ENCODE results near the gene RNPEP.

Gene RNPEP

DNA sequence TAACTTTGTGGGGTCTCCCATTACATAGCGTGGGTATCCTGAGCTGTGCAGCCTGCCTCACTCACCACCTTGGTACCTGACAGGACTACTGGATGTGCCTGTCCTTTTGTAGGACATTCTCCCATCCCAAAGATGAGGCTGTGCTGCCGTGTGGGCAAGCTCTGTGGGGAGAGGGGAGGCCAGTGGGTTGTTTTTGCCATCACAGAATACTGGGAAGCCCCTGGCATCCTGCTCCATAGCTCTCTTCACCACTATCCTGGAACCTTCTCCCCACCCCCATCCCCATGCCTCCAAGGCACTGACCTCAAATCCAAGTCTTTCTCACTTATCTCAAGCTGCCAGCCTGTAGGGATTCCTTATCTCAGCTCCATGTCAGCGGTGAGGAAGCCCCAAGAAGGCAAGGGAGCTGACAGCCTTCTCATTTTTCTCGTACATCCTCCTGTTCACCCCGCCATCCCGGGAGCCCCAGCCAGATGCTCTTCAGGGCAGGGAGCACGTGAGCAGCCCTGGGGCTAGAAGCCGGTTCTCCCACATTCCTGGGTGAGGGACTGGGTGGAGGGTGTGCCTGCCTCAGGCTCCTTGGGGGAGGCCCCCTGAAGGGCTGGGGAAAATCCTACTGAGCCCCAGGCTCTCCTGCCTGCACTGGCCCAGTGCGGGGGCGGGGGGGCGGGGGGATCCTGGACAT, 25.5 kb downstream of the RNPEP start:
- POLR2A ChIA-PET: no interaction called here
- TF ChIP-seq, protein P1, sequence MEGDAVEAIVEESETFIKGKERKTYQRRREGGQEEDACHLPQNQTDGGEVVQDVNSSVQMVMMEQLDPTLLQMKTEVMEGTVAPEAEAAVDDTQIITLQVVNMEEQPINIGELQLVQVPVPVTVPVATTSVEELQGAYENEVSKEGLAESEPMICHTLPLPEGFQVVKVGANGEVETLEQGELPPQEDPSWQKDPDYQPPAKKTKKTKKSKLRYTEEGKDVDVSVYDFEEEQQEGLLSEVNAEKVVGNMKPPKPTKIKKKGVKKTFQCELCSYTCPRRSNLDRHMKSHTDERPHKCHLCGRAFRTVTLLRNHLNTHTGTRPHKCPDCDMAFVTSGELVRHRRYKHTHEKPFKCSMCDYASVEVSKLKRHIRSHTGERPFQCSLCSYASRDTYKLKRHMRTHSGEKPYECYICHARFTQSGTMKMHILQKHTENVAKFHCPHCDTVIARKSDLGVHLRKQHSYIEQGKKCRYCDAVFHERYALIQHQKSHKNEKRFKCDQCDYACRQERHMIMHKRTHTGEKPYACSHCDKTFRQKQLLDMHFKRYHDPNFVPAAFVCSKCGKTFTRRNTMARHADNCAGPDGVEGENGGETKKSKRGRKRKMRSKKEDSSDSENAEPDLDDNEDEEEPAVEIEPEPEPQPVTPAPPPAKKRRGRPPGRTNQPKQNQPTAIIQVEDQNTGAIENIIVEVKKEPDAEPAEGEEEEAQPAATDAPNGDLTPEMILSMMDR (IDR thresholded peaks at IDR 0.05; ENCODE audit: control extremely low read depth, extremely low read depth, low read depth, missing control alignments): no peak
- CTCF ChIA-PET: interaction anchor here (0.8 to 9.0 kb wide), 14 partner anchors 8 to 127 kb away, joined by 3 to 78 read pairs (median 6); partner anchors contain the start of gene LMOD1
- no peak for DNase-seq (ENCODE audit: extremely low spot score)

DNA sequence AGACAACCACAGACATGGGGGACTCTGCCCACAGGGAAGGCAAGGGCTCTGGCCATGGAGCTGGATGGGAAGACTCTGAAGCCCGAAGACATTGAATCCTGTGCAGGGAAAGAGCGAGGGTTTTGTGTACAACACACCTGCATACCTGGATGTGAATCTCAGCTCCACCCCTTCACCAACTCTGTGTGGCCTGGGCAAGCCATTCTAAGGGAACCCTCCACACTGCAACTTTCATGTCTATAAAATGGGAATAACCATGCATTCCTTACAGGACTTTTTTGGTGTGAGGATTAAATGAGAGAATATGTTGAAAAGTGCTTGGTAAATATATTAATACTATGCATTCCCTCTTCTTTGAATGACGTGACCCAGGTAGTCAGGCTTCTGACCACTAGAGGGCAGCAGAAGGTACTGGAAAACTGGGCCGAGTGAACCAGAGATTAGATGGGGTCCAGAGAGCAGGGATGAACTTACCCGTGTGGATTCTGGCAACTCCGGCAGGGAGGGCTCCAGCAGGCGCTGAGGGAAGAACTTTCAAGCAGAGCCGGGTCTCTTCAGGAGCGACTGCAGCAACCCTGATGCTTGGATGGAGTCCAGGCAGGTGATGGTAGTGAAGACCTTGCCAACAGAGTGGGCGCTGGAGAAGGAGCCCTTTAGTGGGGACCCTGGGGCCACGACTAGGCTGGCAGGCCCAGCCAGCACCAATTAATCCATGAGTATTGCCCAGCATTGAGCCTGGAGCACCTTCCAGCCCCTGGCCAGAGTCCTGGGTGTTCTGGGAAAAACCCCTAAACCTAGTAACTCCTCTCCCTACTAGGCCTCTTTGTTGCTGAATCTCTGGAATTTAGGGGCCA, 27.1 kb downstream of the RNPEP start:
- TF ChIP-seq, protein P1 (IDR thresholded peaks at IDR 0.05; ENCODE audit: control extremely low read depth, extremely low read depth, low read depth, missing control alignments): peak; percentile 91
- ChIA-PET CTCF (interaction anchor here (0.8 to 9.0 kb wide), 23 partner anchors 8 to 269 kb away, joined by 3 to 78 read pairs (median 5); partner anchors contain the start of genes GPR37L1 and RNPEP), POLR2A (no interaction called here)
- peak; percentile 80 for DNase-seq (ENCODE audit: extremely low spot score)

DNA sequence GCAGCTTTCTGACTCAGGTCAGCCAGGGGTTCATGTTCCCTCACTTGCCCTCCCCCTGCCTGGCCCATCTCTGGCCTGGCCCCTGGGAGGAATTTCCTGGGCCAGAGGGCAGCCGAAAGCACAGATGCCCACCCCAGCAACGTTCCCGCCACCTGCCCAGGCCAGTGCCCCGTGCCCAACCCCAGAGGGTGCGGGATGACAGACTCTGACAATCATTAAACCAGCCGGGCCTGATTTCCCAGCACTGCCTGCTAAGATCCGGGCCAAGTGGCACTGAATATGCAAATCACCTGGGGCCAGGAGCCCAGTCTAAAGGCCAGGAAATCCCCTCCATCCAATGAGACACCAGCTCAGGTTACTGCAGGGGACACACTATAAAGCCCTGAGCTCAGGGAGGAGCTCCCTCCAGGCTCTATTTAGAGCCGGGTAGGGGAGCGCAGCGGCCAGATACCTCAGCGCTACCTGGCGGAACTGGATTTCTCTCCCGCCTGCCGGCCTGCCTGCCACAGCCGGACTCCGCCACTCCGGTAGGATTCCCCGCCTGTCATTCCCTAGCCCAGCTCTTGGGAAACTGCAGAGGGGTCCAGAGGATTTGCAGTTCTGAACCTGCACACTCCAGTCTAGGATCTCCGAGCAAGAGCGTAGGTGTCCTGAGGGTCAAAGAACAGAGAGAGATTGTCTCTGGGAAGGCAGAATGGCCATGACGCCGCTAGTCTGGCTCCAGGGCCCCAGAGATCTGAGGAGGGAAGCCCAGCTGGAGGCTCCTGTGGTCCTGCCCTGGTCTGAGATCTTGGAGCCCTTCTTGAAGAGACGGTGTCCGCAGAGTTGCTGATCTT, 27.9 kb downstream of the RNPEP start, which contains the start of gene ELF3:
Gene ELF3 (plus strand): TSS at position 408 of the 836 bp plus-strand sequence. CDS start 550 bp downstream, outside the sequence.
- peak; percentile 87 for DNase-seq (ENCODE audit: extremely low spot score)
- CTCF ChIA-PET: interaction anchor here (0.9 to 9.0 kb wide), 13 partner anchors 10 to 203 kb away, joined by 3 to 78 read pairs (median 5); partner anchors contain the start of genes GPR37L1 and RNPEP
- TF ChIP-seq, protein P1 (IDR thresholded peaks at IDR 0.05; ENCODE audit: control extremely low read depth, extremely low read depth, low read depth, missing control alignments): no peak
- POLR2A ChIA-PET: interaction anchor here (0.5 kb wide), 1 partner anchor 328 kb away, joined by 5 read pairs; no protein-coding TSS in a partner anchor

DNA sequence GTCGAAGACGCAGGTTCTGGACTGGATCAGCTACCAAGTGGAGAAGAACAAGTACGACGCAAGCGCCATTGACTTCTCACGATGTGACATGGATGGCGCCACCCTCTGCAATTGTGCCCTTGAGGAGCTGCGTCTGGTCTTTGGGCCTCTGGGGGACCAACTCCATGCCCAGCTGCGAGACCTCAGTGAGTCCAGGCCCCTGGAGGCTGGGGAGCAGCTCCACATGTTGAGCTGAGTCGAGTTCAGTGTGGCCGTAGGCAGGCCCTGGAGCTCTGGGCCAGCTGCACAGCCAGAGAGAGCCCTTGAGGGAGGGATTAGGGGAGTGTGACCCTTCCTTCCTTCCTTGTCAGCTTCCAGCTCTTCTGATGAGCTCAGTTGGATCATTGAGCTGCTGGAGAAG, 29.5 kb downstream of the RNPEP start:
- POLR2A ChIA-PET: no interaction called here
- CTCF ChIA-PET: interaction anchor here (1.1 to 9.0 kb wide), 8 partner anchors 11 to 150 kb away, joined by 3 to 78 read pairs (median 6); no protein-coding TSS in a partner anchor
- TF ChIP-seq, protein P1 (IDR thresholded peaks at IDR 0.05; ENCODE audit: control extremely low read depth, extremely low read depth, low read depth, missing control alignments): no peak
- DNase-seq (ENCODE audit: extremely low spot score): no peak

DNA sequence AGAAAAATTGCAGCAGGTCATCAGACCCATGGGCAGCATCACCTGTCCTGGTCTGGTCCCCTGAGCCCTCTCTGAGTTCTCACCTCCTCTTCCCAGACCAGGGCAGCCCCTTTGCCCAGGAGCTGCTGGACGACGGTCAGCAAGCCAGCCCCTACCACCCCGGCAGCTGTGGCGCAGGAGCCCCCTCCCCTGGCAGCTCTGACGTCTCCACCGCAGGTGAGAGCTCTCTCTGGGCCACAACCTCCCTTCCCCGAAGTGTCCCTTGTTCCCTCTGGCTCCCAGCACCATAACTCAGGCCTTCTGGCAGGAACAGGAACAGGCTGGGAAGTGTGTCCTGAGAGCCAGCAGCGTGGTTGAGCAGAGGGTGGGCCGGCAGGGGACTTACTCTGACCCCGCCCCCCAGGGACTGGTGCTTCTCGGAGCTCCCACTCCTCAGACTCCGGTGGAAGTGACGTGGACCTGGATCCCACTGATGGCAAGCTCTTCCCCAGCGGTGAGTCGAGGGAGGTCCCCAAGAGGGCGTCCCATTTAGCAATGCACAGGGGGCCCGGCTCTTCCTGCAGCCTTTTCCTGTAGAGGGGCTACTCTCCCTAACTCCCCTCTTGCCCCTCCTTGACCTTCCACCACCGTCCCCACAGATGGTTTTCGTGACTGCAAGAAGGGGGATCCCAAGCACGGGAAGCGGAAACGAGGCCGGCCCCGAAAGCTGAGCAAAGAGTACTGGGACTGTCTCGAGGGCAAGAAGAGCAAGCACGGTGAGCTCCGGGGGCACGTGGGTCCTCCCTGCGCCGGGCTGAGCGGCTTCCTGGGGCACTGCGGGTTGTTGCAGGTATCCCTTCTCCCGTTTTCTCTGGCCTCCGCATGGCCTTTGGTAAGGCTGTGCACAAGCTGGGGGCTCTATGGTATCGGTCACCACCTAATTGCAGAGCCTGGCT, 30.4 kb downstream of the RNPEP start:
- POLR2A ChIA-PET: no interaction called here
- CTCF ChIA-PET: interaction anchor here (1.2 to 9.0 kb wide), 6 partner anchors 12 to 150 kb away, joined by 3 to 78 read pairs (median 23); no protein-coding TSS in a partner anchor
- DNase-seq (ENCODE audit: extremely low spot score): no peak
- TF ChIP-seq, protein P1 (IDR thresholded peaks at IDR 0.05; ENCODE audit: control extremely low read depth, extremely low read depth, low read depth, missing control alignments): no peak
